Lower lobe of right lung (tissue), 2 donors: ENCODE results near the gene COPA. TPM values are rescaled to one million over a fixed set of nuclear protein-coding genes. Genes with fewer than 3 reads are reported as not detected.
A peak's percentile ranks its signal among the peaks of the same experiment; 100 is the strongest.
"Not testable (repeated sequence)": the region's sequence is repeated elsewhere in the genome, so short reads cannot be mapped to it uniquely, and the experiment has no call there.

ENCODE experiments used
- ATAC-seq, 2 donors: fragments of 200-7000 bp; cut with Tn5 transposase; one replicate each; pipeline ENCODE4 v1.9.1; 2020 to 2022; ENCODE audit warnings: mild to moderate bottlenecking in 2 of 2, moderate library complexity in 2 of 2
- DNase-seq: peaks from one replicate; pipeline ENCODE4 v3.0.0-alpha.2; 2020
- H3K27ac ChIP-seq: fragments of 200-600 bp; one replicate; pipeline ENCODE4 v1.8.0; 2022
- H3K27me3 ChIP-seq: fragments of 200-600 bp; one replicate; pipeline ENCODE4 v1.8.0; 2022; ENCODE audit warnings: low read depth
- H3K36me3 ChIP-seq: fragments of 200-600 bp; one replicate; pipeline ENCODE4 v1.8.0; 2022; ENCODE audit warnings: mild to moderate bottlenecking
- H3K4me1 ChIP-seq: fragments of 200-600 bp; one replicate; pipeline ENCODE4 v1.8.0; 2022
- H3K4me3 ChIP-seq: fragments of 200-600 bp; one replicate; pipeline ENCODE4 v1.8.0; 2022; ENCODE audit warnings: mild to moderate bottlenecking
- H3K9me3 ChIP-seq: fragments of 200-600 bp; one replicate; pipeline ENCODE4 v1.8.0; 2022
- intact Hi-C: fragments of 100-400 bp; cut with DNase I; formaldehyde crosslinking; loops from one replicate; pipeline ENCODE4 v1.11.0; 2022
- total RNA-seq: library from RNA; stranded (reverse); fragmentation: NEBNext Ultra II Directional; extraction: Animal tissue kit (Norgen Biotek cat#: 25700); gene quantifications from one replicate; pipeline ENCODE4 v1.2.1, GENCODE V29; 2021
- TF ChIP-seq, protein P1 (sequence below): fragments of 200-600 bp; IDR thresholded peaks from one replicate; pipeline ENCODE4 v1.8.0; 2022; ENCODE audit warnings: antibody characterized with exemption, mild to moderate bottlenecking
- donor health status: DM: no; HTN: yes; CAD: no; lungs with severe emphysema.

The COPA gene
- total RNA-seq, 1 donor from 2014 or later: 136 TPM

DNA sequence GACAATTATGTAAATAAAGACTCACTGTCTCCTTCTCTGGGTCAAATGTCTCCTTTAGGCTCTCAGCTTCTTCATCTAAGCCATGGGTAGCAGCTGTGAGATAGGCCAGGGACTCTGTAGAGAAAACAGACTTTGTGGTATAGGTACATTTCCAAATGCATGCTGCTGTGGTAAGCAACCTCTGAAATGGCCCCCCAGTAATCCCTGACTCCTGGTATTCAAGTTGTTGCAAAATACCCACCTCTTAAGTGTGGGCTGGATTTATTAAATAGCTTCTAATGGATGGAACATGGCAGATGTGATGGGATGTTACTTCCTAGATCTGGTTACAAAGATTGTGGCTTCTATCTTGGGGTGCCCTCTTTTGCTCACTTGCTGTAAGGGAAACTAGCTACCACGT is 47.0 kb downstream of the COPA start:
- TF ChIP-seq, protein P1, sequence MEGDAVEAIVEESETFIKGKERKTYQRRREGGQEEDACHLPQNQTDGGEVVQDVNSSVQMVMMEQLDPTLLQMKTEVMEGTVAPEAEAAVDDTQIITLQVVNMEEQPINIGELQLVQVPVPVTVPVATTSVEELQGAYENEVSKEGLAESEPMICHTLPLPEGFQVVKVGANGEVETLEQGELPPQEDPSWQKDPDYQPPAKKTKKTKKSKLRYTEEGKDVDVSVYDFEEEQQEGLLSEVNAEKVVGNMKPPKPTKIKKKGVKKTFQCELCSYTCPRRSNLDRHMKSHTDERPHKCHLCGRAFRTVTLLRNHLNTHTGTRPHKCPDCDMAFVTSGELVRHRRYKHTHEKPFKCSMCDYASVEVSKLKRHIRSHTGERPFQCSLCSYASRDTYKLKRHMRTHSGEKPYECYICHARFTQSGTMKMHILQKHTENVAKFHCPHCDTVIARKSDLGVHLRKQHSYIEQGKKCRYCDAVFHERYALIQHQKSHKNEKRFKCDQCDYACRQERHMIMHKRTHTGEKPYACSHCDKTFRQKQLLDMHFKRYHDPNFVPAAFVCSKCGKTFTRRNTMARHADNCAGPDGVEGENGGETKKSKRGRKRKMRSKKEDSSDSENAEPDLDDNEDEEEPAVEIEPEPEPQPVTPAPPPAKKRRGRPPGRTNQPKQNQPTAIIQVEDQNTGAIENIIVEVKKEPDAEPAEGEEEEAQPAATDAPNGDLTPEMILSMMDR: no peak
- no peak overlapping the region for H3K4me3 ChIP-seq
- no peaks in the 10 kb centered on the region for H3K4me1 ChIP-seq
- ATAC-seq (no peak), DNase-seq (no peak)
- no peak overlapping the region for H3K27ac ChIP-seq
- peaks cover 100% of the 10 kb centered on the region for H3K36me3 ChIP-seq
- no peaks in the 10 kb centered on the region for H3K27me3 ChIP-seq
- intact Hi-C loops: no loop called here
- H3K9me3 ChIP-seq: no peaks in the 10 kb centered on the region

DNA sequence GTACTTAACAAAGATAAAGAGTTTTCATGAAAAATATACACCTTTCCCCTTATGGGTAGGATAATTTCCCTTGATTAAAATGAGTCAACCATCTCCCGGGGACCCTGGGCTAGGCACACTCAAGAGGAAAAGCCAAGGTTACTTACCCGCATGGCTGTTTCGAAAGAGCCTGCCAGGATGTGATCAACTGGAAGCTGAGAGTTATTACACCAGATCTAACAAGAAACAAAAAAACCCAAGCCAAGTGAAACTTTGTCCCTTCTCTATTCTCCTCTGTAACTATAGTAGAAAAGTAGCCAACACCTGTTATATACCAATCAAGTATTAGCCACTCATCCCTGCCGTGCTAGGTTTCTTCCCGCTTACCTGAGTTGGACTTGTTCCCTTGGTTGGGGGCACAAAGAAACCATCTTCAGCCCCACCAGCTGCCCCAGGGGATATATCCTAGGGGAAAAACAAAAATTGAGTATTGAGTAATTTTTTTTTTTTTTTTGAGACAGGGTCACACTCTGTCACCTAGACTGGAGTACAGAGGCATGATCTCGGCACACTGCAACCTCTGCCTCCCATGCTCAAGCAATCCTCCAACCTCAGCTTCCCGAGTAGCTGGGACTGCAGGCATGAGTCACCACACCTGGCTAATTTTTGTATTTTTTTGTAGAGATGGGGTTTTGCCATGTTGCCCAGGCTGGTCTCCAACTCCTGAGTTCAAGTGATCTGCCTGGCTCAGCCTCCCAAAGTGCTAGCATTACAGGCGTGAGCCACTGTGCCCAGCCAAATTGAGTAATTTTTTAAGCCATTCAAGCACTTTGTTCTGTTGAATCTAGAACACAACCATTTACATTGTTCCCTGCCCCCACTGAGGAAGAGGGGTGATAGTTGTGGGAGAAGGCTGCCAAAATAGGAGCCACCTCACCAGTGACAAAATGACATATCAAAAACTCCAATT is 49.8 kb downstream of the COPA start:
- TF ChIP-seq, protein P1: no peak
- H3K27me3 ChIP-seq: no peaks in the 10 kb centered on the region
- H3K4me3 ChIP-seq: no peak overlapping the region
- no peak overlapping the region for H3K27ac ChIP-seq
- ATAC-seq (no peak), DNase-seq (no peak)
- H3K9me3 ChIP-seq: no peaks in the 10 kb centered on the region
- intact Hi-C loops: no loop called here
- peaks cover 99% of the 10 kb centered on the region for H3K36me3 ChIP-seq
- H3K4me1 ChIP-seq: no peaks in the 10 kb centered on the region

DNA sequence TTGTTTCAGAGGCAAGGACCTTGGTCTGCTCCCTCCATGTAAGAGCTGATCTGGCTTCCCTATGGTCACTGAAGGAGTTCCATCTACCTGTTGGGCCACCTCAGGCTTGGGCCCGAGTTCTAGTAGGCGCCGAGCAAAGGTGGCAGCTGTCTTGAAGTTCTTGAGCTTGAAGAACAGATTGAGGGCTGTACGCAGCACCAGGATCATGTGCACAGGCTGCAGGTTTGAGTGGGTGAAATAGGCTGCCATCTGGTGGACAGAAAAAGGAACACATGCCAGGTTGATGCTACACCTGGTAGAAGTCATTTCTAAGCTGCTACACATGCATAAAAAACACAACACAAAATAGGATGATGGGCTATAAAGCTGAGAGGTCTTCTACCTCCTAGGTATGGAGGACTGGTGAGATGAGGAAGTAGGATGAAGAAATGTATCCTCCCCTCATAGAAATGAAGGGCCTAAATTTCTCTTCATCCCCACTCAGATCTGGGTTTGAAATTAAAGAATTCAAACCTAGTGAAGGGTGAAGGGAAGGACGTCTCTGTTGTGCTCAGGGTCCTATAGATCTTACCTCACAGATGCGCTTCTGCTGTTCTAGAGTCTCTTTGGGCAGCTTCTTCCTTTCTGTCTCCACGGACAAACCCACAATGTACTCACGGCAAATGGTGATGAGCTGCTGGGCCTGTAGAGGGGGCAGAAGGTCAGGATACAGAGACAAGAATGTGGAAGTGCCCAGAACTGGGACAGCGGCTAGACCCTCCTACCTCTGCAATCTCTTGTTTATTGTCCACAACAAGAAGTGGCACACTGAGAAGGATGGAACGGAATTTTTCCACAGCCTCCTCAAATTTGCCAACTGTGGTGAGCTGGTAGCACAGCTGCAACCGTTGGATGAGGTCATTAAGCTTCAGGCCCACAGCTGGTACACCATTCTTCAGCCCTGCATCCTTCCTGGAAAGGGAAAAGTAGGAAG is 51.5 kb downstream of the COPA start:
- H3K4me3 ChIP-seq: no peak overlapping the region
- H3K27me3 ChIP-seq: no peaks in the 10 kb centered on the region
- no peak overlapping the region for H3K27ac ChIP-seq
- peak; percentile 64 for DNase-seq
- peaks cover 81% of the 10 kb centered on the region for H3K36me3 ChIP-seq
- TF ChIP-seq, protein P1: peak; percentile 78
- no peaks in the 10 kb centered on the region for H3K9me3 ChIP-seq
- no peaks in the 10 kb centered on the region for H3K4me1 ChIP-seq
- intact Hi-C loops: no loop called here
- ATAC-seq: peak; percentile 91 to 92

DNA sequence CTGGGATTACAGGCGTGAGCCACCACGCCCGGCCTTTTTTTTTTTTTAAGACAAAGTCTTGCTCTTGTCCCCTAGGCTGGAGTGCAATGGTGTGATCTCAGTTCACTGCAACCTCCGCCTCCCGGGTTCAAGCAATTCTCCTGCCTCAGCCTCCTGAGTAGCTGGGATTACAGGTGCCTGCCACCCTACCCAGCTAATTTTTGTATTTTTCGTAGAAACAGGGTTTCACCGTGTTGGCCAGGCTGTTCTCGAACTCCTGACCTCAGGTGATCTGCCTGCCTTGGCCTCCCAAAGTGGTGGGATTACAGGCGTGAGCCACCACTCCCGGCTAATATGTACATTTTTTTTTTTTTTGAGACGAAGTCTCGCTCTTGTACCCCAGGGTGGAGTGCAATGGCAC is 55.3 kb downstream of the COPA start:
- Histone ChIP-seq H3K36me3 (peaks cover 46% of the 10 kb centered on the region), H3K4me1 (peaks cover 21% of the 10 kb centered on the region)
- DNase-seq, H3K27me3 ChIP-seq, H3K27ac ChIP-seq, H3K9me3 ChIP-seq, H3K4me3 ChIP-seq, ATAC-seq, intact Hi-C loops: not testable (repeated sequence)

DNA sequence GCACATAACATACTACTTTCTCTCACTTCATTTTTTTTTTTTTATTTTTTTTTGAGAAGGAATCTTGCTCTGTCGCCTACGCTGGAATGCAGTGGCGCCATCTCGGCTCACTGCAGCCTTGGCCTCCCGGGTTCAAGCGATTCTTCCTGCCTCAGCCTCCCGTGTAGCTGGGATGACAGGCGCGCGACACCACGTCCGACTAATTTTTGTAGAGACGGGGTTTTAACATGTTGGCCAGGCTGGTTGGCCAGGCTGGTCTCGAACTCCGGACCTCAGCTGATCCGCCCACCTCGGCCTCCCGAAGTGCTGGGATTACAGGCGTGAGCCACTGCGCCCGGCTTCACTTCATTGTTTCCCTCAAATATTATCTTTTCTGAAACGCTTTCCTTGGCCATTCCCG is 57.5 kb downstream of the COPA start:
- Histone ChIP-seq H3K9me3 (no peaks in the 10 kb centered on the region), H3K27ac (no peak overlapping the region), H3K4me3 (peak overlapping the region; percentile 97), H3K4me1 (peaks cover 21% of the 10 kb centered on the region), H3K36me3 (peaks cover 46% of the 10 kb centered on the region), H3K27me3 (no peaks in the 10 kb centered on the region)
- DNase-seq: no peak
- TF ChIP-seq, protein P1: no peak
- no peak for ATAC-seq
- intact Hi-C loops: no loop called here
